Neural crest cell (in vitro differentiated cells): ENCODE data around the gene SYCE3. TPM values are rescaled to one million over a fixed set of nuclear protein-coding genes. Genes with fewer than 3 reads are reported as not detected.

Experiments used
- DNase-seq: peaks from one replicate; pipeline ENCODE4 v3.0.0; 2021; ENCODE audit warnings: low read depth, mixed read lengths, low spot score
- H3K27ac Mint-ChIP-seq: one replicate; pipeline ENCODE4 v1.8.0; 2021; ENCODE audit warnings: mild to moderate bottlenecking, mixed read lengths; ENCODE audit not compliant: unreplicated experiment
- H3K27me3 Mint-ChIP-seq: 2 replicates; pipeline ENCODE4 v1.8.0; 2021; ENCODE audit warnings: low read depth, mild to moderate bottlenecking, mixed read lengths
- H3K36me3 Mint-ChIP-seq: 2 replicates; pipeline ENCODE4 v1.8.0; 2021; ENCODE audit warnings: low read depth, mild to moderate bottlenecking, mixed read lengths
- H3K4me1 Mint-ChIP-seq: 2 replicates; pipeline ENCODE4 v1.8.0; 2021; ENCODE audit warnings: mixed read lengths
- H3K4me3 Mint-ChIP-seq: one replicate; pipeline ENCODE4 v1.8.0; 2021; ENCODE audit warnings: mild to moderate bottlenecking, mixed read lengths
- H3K9me3 Mint-ChIP-seq: 2 replicates; pipeline ENCODE4 v1.8.0; 2021; ENCODE audit warnings: mixed read lengths
- CTCF ChIP-seq: fragments of 200-600 bp; sonication (generic); conservative IDR thresholded peaks from 2 replicates; pipeline ENCODE4 v1.5.0; 2021; ENCODE audit warnings: antibody characterized with exemption, mild to moderate bottlenecking
- total RNA-seq: library from RNA; stranded (reverse); gene quantifications from 2 replicates; pipeline ENCODE4 v1.2.1, GENCODE V29; 2021

Gene SYCE3
- total RNA-seq, 1 donor from 2014 or later = not detected

GRCh38 chr22:50561401-50562358 is 1.0 kb downstream of the SYCE3 start:
- Mint-ChIP-seq H3K36me3 (no peaks in the 10 kb centered on the region), H3K4me1 (peaks cover 16% of the 10 kb centered on the region), H3K27me3 (peaks cover 46% of the 10 kb centered on the region), H3K27ac (no peak overlapping the region), H3K9me3 (no peaks in the 10 kb centered on the region), H3K4me3 (peak overlapping the region; percentile 67)
- TF ChIP-seq CTCF = no peak
- DNase-seq = no peak

- Mint-ChIP-seq H3K4me1 (peaks cover 16% of the 10 kb centered on the region), H3K27ac (no peak overlapping the region), H3K9me3 (no peaks in the 10 kb centered on the region), H3K36me3 (no peaks in the 10 kb centered on the region), H3K4me3 (no peak overlapping the region), H3K27me3 (peaks cover 51% of the 10 kb centered on the region)
- no peak for TF ChIP-seq CTCF
- DNase-seq = no peak
Measured at GRCh38 chr22:50560034-50560433, 2.7 kb downstream of the SYCE3 start.

- Mint-ChIP-seq H3K9me3 (no peaks in the 10 kb centered on the region), H3K27ac (no peak overlapping the region), H3K36me3 (no peaks in the 10 kb centered on the region), H3K4me1 (peaks cover 3% of the 10 kb centered on the region), H3K27me3 (peaks cover 35% of the 10 kb centered on the region), H3K4me3 (no peak overlapping the region)
- TF ChIP-seq CTCF = no peak
- no peak for DNase-seq
Measured at GRCh38 chr22:50556703-50557102, 6.0 kb downstream of the SYCE3 start.

- Mint-ChIP-seq H3K27ac (no peak overlapping the region), H3K36me3 (no peaks in the 10 kb centered on the region), H3K4me3 (no peak overlapping the region), H3K4me1 (no peaks in the 10 kb centered on the region), H3K27me3 (peaks cover 9% of the 10 kb centered on the region), H3K9me3 (no peaks in the 10 kb centered on the region)
- TF ChIP-seq CTCF = no peak
- DNase-seq = no peak
Measured at GRCh38 chr22:50553310-50553709, 9.4 kb downstream of the SYCE3 start.

GRCh38 chr22:50551160-50551752 is 11.5 kb downstream of the SYCE3 start:
- Mint-ChIP-seq H3K4me3 (no peak overlapping the region), H3K4me1 (no peaks in the 10 kb centered on the region), H3K27me3 (peaks cover 4% of the 10 kb centered on the region), H3K9me3 (no peaks in the 10 kb centered on the region), H3K27ac (no peak overlapping the region), H3K36me3 (no peaks in the 10 kb centered on the region)
- no peak for DNase-seq
- TF ChIP-seq CTCF = no peak
